ENCODE data around the gene C19orf38. TPM values are rescaled to one million over a fixed set of nuclear protein-coding genes. Genes with fewer than 3 reads are reported as not detected.
"Not testable (repeated sequence)": the region's sequence is repeated elsewhere in the genome, so short reads cannot be mapped to it uniquely, and the experiment has no call there.

The C19orf38 gene
- total RNA-seq, 1 donor from 2014 or later: 0.44 TPM

GRCh38 chr19:10863107-10863717 lies 15.0 kb downstream of the C19orf38 start:
- H3K27ac Mint-ChIP-seq (ENCODE audit: unreplicated experiment): peak overlapping the region; percentile 96
- H3K4me3 Mint-ChIP-seq (ENCODE audit: unreplicated experiment): peak overlapping the region; percentile 63
- H3K9me3 Mint-ChIP-seq (ENCODE audit: unreplicated experiment): peaks cover 8% of the 10 kb centered on the region
- DNase-seq: peak; percentile 66
- no peaks in the 10 kb centered on the region for H3K36me3 Mint-ChIP-seq (ENCODE audit: unreplicated experiment)
- peaks cover 2% of the 10 kb centered on the region for H3K27me3 Mint-ChIP-seq (ENCODE audit: unreplicated experiment)
- H3K4me1 Mint-ChIP-seq (ENCODE audit: low read depth, unreplicated experiment): peaks cover 20% of the 10 kb centered on the region
- TF ChIP-seq CTCF (IDR thresholded peaks at IDR 0.05; ENCODE audit: partially characterized antibody, unreplicated experiment): no peak

GRCh38 chr19:10864538-10864899 lies 16.3 kb downstream of the C19orf38 start:
- H3K27me3 Mint-ChIP-seq (ENCODE audit: unreplicated experiment): peaks cover 2% of the 10 kb centered on the region
- TF ChIP-seq CTCF (IDR thresholded peaks at IDR 0.05; ENCODE audit: partially characterized antibody, unreplicated experiment): peak; percentile 81
- H3K9me3 Mint-ChIP-seq (ENCODE audit: unreplicated experiment): peaks cover 8% of the 10 kb centered on the region
- peaks cover 18% of the 10 kb centered on the region for H3K4me1 Mint-ChIP-seq (ENCODE audit: low read depth, unreplicated experiment)
- no peaks in the 10 kb centered on the region for H3K36me3 Mint-ChIP-seq (ENCODE audit: unreplicated experiment)
- peak overlapping the region; percentile 12 for H3K4me3 Mint-ChIP-seq (ENCODE audit: unreplicated experiment)
- H3K27ac Mint-ChIP-seq (ENCODE audit: unreplicated experiment): no peak overlapping the region
- DNase-seq: peak; percentile 88

GRCh38 chr19:10866495-10866894 lies 18.3 kb downstream of the C19orf38 start:
- Mint-ChIP-seq H3K27me3 (ENCODE audit: unreplicated experiment) (peaks cover 9% of the 10 kb centered on the region), H3K36me3 (ENCODE audit: unreplicated experiment) (no peaks in the 10 kb centered on the region), H3K4me3 (ENCODE audit: unreplicated experiment) (no peak overlapping the region), H3K4me1 (ENCODE audit: low read depth, unreplicated experiment) (peaks cover 16% of the 10 kb centered on the region), H3K27ac (ENCODE audit: unreplicated experiment) (no peak overlapping the region), H3K9me3 (ENCODE audit: unreplicated experiment) (peaks cover 10% of the 10 kb centered on the region)
- no peak for TF ChIP-seq CTCF (IDR thresholded peaks at IDR 0.05; ENCODE audit: partially characterized antibody, unreplicated experiment)
- DNase-seq: no peak

- no peak for TF ChIP-seq CTCF (IDR thresholded peaks at IDR 0.05; ENCODE audit: partially characterized antibody, unreplicated experiment)
- Mint-ChIP-seq H3K4me3 (ENCODE audit: unreplicated experiment) (no peak overlapping the region), H3K27ac (ENCODE audit: unreplicated experiment) (no peak overlapping the region), H3K9me3 (ENCODE audit: unreplicated experiment) (peaks cover 13% of the 10 kb centered on the region), H3K4me1 (ENCODE audit: low read depth, unreplicated experiment) (peaks cover 12% of the 10 kb centered on the region), H3K36me3 (ENCODE audit: unreplicated experiment) (no peaks in the 10 kb centered on the region), H3K27me3 (ENCODE audit: unreplicated experiment) (peaks cover 14% of the 10 kb centered on the region)
- DNase-seq: no peak
Observed at GRCh38 chr19:10868872-10869547, 20.8 kb downstream of the C19orf38 start.

- peak overlapping the region; percentile 87 for H3K4me3 Mint-ChIP-seq (ENCODE audit: unreplicated experiment)
- peak overlapping the region; percentile 97 for H3K27ac Mint-ChIP-seq (ENCODE audit: unreplicated experiment)
Observed at GRCh38 chr19:10869872-10870311, 21.7 kb downstream of the C19orf38 start.

More at GRCh38 chr19:10869872-10870311, 21.7 kb downstream of the C19orf38 start:
- H3K4me1 Mint-ChIP-seq (ENCODE audit: low read depth, unreplicated experiment): peaks cover 11% of the 10 kb centered on the region
- peaks cover 12% of the 10 kb centered on the region for H3K27me3 Mint-ChIP-seq (ENCODE audit: unreplicated experiment)
- H3K36me3 Mint-ChIP-seq (ENCODE audit: unreplicated experiment); DNase-seq: not testable (repeated sequence)
- H3K9me3 Mint-ChIP-seq (ENCODE audit: unreplicated experiment): peaks cover 13% of the 10 kb centered on the region

Data from glutamatergic neuron (in vitro differentiated cells).